Measurements from ENCODE around the gene OR1E2.
"Not testable (repeated sequence)": the region's sequence is repeated elsewhere in the genome, so short reads cannot be mapped to it uniquely, and the experiment has no call there.

- TF ChIP-seq ZNF70 (CRISPR knock-in tag; IDR thresholded peaks at IDR 0.05); PATZ1 (CRISPR knock-in tag; IDR thresholded peaks at IDR 0.05; ENCODE audit: borderline replicate concordance): not testable (repeated sequence)
Measured at GRCh38 chr17:3397801-3398200, 35.8 kb downstream of the OR1E2 start.

Measured in SK-N-SH treated with all-trans-retinoic acid at 6 μM for 48 hours (cell line).